H1 (cell line): ENCODE measurements around the gene KRTAP5-8. TPM values are rescaled to one million over a fixed set of nuclear protein-coding genes. Genes with fewer than 3 reads are reported as not detected.
"Not testable (repeated sequence)": the region's sequence is repeated elsewhere in the genome, so short reads cannot be mapped to it uniquely, and the experiment has no call there.

ENCODE experiments used
- CTCF ChIA-PET: fragments of 300-600 bp; sonication (Branson Sonifier 250); formaldehyde crosslinking; loops from one replicate; lab custom pipeline; 2021; ENCODE audit not compliant: partially characterized antibody; lab: Charles Lee
- POLR2A ChIA-PET: fragments of 300-600 bp; sonication (Branson Sonifier 250); formaldehyde crosslinking; loops from one replicate; lab custom pipeline; 2021; ENCODE audit warnings: inconsistent platforms; ENCODE audit not compliant: partially characterized antibody; lab: Charles Lee
- DNase-seq, 2 experiments: peaks; one replicate each; pipeline versions ENCODE4 v3.0.0 to v3.0.0-alpha.2; 2010 to 2022; ENCODE audit warnings: low spot score in 2 of 2, low read depth in 1 of 2, mixed read lengths in 1 of 2
- FAIRE-seq: peaks from 2 replicates; lab custom pipeline; 2011; peaks lifted over from hg19 to GRCh38; lab: Jason Lieb, UNC
- H2AFZ ChIP-seq: 2 replicates; pipeline ENCODE4 v1.8.1; 2012; ENCODE audit warnings: low read length, inconsistent platforms
- H2AK5ac ChIP-seq: 2 replicates; pipeline ENCODE4 v1.6.1; 2013; ENCODE audit warnings: low read depth, low read length
- H2BK120ac ChIP-seq: replicated peaks from 2 replicates; pipeline ENCODE3; 2013; ENCODE audit warnings: low read depth, low read length, inconsistent platforms
- H2BK12ac ChIP-seq: 2 replicates; pipeline ENCODE4 v1.6.1; 2013; ENCODE audit warnings: low read depth, low read length
- H2BK15ac ChIP-seq: 2 replicates; pipeline ENCODE4 v1.6.1; 2013; ENCODE audit warnings: low read length
- H2BK20ac ChIP-seq: 2 replicates; pipeline ENCODE4 v1.6.1; 2013; ENCODE audit warnings: low read length
- H2BK5ac ChIP-seq: 2 replicates; pipeline ENCODE4 v1.6.1; 2013; ENCODE audit warnings: low read depth, low read length
- H3K14ac ChIP-seq: 2 replicates; pipeline ENCODE4 v1.6.1; 2013; ENCODE audit warnings: inconsistent platforms; ENCODE audit not compliant: insufficient read length
- H3K18ac ChIP-seq: 2 replicates; pipeline ENCODE4 v1.6.1; 2013; ENCODE audit warnings: low read length; ENCODE audit errors: extremely low read depth
- H3K23ac ChIP-seq: 2 replicates; pipeline ENCODE4 v1.6.1; 2013; ENCODE audit warnings: inconsistent platforms; ENCODE audit not compliant: insufficient read length
- H3K23me2 ChIP-seq: 2 replicates; pipeline ENCODE4 v1.6.1; 2013; ENCODE audit warnings: low read depth, low read length
- H3K27ac ChIP-seq: 2 replicates; pipeline ENCODE4 v1.6.1; 2011; ENCODE audit warnings: low read depth, low read length, inconsistent platforms
- H3K27me3 ChIP-seq, 4 experiments: replicated peaks in 1 of 4; 1 replicate in 1 of 4; 2 replicates in 3 of 4; pipeline versions ENCODE4 v1.6.1 to v1.8.1; 2011 to 2013; ENCODE audit warnings: low read length in 3 of 4, mild to moderate bottlenecking in 3 of 4, inconsistent platforms in 2 of 4, mixed read lengths in 2 of 4, moderate library complexity in 1 of 4; ENCODE audit not compliant: control insufficient read depth in 3 of 4, insufficient read depth in 3 of 4; ENCODE audit errors: extremely low read depth in 1 of 4
- H3K36me3 ChIP-seq, 4 experiments: 2 replicates each; pipeline versions ENCODE4 v1.6.1 to v1.8.1; 2011 to 2013; ENCODE audit warnings: mild to moderate bottlenecking in 4 of 4, low read length in 3 of 4, moderate library complexity in 2 of 4, control low read depth in 1 of 4, inconsistent platforms in 1 of 4; ENCODE audit not compliant: insufficient read depth in 4 of 4, control insufficient read depth in 2 of 4
- H3K4ac ChIP-seq: replicated peaks from 2 replicates; pipeline ENCODE3; 2013; ENCODE audit warnings: low read length, low read depth, mixed read lengths, inconsistent platforms; ENCODE audit not compliant: insufficient read length
- H3K4me1 ChIP-seq, 4 experiments: replicated peaks in 1 of 4; 1 replicate in 1 of 4; 2 replicates in 3 of 4; pipeline versions ENCODE4 v1.6.1 to v1.8.1; 2011 to 2013; ENCODE audit warnings: low read length in 3 of 4, inconsistent platforms in 2 of 4, mixed read lengths in 1 of 4; ENCODE audit not compliant: insufficient read depth in 4 of 4, control insufficient read depth in 3 of 4
- H3K4me2 ChIP-seq, 2 experiments: 2 replicates each; pipeline versions ENCODE4 v1.6.1 to v1.8.1; 2011 to 2013; ENCODE audit warnings: low read depth in 2 of 2, low read length in 2 of 2, control low read depth in 1 of 2, inconsistent platforms in 1 of 2, mild to moderate bottlenecking in 1 of 2; ENCODE audit not compliant: insufficient read depth in 1 of 2
- H3K4me3 ChIP-seq, 4 experiments: fragments of 200-600, 300-600 bp in 1 of 4; sonication (generic), shearing (Covaris generic), sonication (Bioruptor Twin) in 1 of 4; 2 replicates each; pipeline versions ENCODE4 v1.5.1 to v1.8.1; 2011 to 2016; ENCODE audit warnings: low read length in 4 of 4, low read depth in 3 of 4, control low read depth in 2 of 4, inconsistent platforms in 2 of 4, mild to moderate bottlenecking in 2 of 4, mixed read lengths in 1 of 4, moderate library complexity in 1 of 4; ENCODE audit not compliant: insufficient read depth in 2 of 4; ENCODE audit errors: extremely low read depth in 1 of 4
- H3K56ac ChIP-seq: replicated peaks from 2 replicates; pipeline ENCODE3; 2013; ENCODE audit warnings: low read depth, mild to moderate bottlenecking, mixed read lengths, low read length, inconsistent platforms; ENCODE audit not compliant: insufficient read length
- H3K79me1 ChIP-seq: 2 replicates; pipeline ENCODE4 v1.6.1; 2013; ENCODE audit warnings: low read depth, low read length, control low read depth
- H3K79me2 ChIP-seq, 2 experiments: 2 replicates each; pipeline versions ENCODE4 v1.6.1 to v1.8.1; 2012 to 2013; ENCODE audit warnings: low read length in 2 of 2, mild to moderate bottlenecking in 2 of 2, inconsistent platforms in 1 of 2; ENCODE audit not compliant: insufficient read depth in 2 of 2, control insufficient read depth in 1 of 2
- H3K9ac ChIP-seq, 4 experiments: replicated peaks in 1 of 4; 1 replicate in 1 of 4; 2 replicates in 3 of 4; pipeline versions ENCODE4 v1.6.1 to v1.8.1; 2011 to 2013; ENCODE audit warnings: low read depth in 3 of 4, low read length in 3 of 4, control low read depth in 2 of 4, mild to moderate bottlenecking in 2 of 4, moderate library complexity in 2 of 4, inconsistent platforms in 1 of 4; ENCODE audit errors: extremely low read depth in 1 of 4
- H3K9me3 ChIP-seq, 2 experiments: 2 replicates each; pipeline versions ENCODE4 v1.6.1 to v1.8.1; 2012 to 2013; ENCODE audit warnings: mild to moderate bottlenecking in 2 of 2, moderate library complexity in 2 of 2, control low read depth in 1 of 2, inconsistent platforms in 1 of 2, low read depth in 1 of 2, low read length in 1 of 2, mixed read lengths in 1 of 2; ENCODE audit not compliant: insufficient read depth in 2 of 2
- H4K20me1 ChIP-seq, 2 experiments: replicated peaks in 1 of 2; 2 replicates each; pipeline versions ENCODE3 to v1.8.1; 2011 to 2013; ENCODE audit warnings: inconsistent platforms in 2 of 2, low read length in 2 of 2, mild to moderate bottlenecking in 1 of 2; ENCODE audit not compliant: insufficient read depth in 2 of 2, control insufficient read depth in 1 of 2
- H4K5ac ChIP-seq: 2 replicates; pipeline ENCODE4 v1.6.1; 2013; ENCODE audit warnings: low read length, low read depth, mixed read lengths, inconsistent platforms; ENCODE audit not compliant: insufficient read length
- H4K8ac ChIP-seq: 2 replicates; pipeline ENCODE4 v1.8.0; 2013; ENCODE audit warnings: mild to moderate bottlenecking, moderate library complexity, low read length, inconsistent platforms; ENCODE audit not compliant: insufficient read depth; ENCODE audit errors: extremely low read depth
- H4K91ac ChIP-seq: replicated peaks from 2 replicates; pipeline ENCODE3; 2013; ENCODE audit warnings: low read length, mixed read lengths, inconsistent platforms; ENCODE audit not compliant: insufficient read length
- WGBS, 2 experiments: shearing (Covaris generic) in 1 of 2; methylation state at CpG; one replicate each; pipeline versions ENCODE4 v1.1.6 to v1.1.7; 2013 to 2015; ENCODE audit warnings: low lambda C conversion rate in 2 of 2, mixed read lengths in 2 of 2, inconsistent platforms in 1 of 2, low coverage in 1 of 2, missing lambda C conversion rate in 1 of 2; ENCODE audit not compliant: insufficient replicate concordance in 2 of 2, insufficient coverage in 1 of 2, insufficient read length in 1 of 2; ENCODE audit errors: extremely low coverage in 1 of 2, missing lambda C conversion rate in 1 of 2; 5-methylcytosine and 5-hydroxymethylcytosine counted together
- polyA plus RNA-seq, 7 experiments: library from polyadenylated mRNA; depleted of rRNA in 3 of 7; stranded (reverse) in 5 of 7; unstranded in 2 of 7; fragments of >200 nt in 5 of 7; fragments of 200-250 nt in 2 of 7; gene quantifications; 1 replicate in 5 of 7; 2 replicates in 1 of 7; 4 replicates in 1 of 7; pipeline versions ENCODE4 v1.2.1 to v1.2.3, GENCODE V29; 2011 to 2013; ENCODE audit warnings: missing spikeins in 2 of 7, mixed read lengths in 2 of 7
- total RNA-seq: library from RNA; stranded (reverse); fragmentation: NEBNext Ultra II Directional; extraction: Animal tissue kit (Norgen Biotek cat#: 25700); gene quantifications from 2 replicates; pipeline ENCODE4 v1.2.1, GENCODE V29; 2021
- TF ChIP-seq, protein P1 (sequence below): IDR thresholded peaks from 2 replicates; pipeline ENCODE4 v1.6.1; 2012; ENCODE audit warnings: low read length, inconsistent platforms
- TF ChIP-seq, protein P2 (sequence below), 3 experiments: IDR thresholded peaks; 1 replicate in 2 of 3; 2 replicates in 1 of 3; pipeline versions ENCODE4 v1.5.1 to v1.6.1; 2011; ENCODE audit warnings: low read length in 3 of 3, mild to moderate bottlenecking in 3 of 3, inconsistent platforms in 2 of 3, low read depth in 1 of 3, moderate library complexity in 1 of 3; ENCODE audit not compliant: insufficient read depth in 1 of 3; ENCODE audit errors: control extremely low read depth in 1 of 3

The KRTAP5-8 gene
- total and polyA plus RNA-seq, 2 of the 8 experiments (the other 6 are each of a cell fraction or from before 2014, with no cell fraction given): not detected

DNA sequence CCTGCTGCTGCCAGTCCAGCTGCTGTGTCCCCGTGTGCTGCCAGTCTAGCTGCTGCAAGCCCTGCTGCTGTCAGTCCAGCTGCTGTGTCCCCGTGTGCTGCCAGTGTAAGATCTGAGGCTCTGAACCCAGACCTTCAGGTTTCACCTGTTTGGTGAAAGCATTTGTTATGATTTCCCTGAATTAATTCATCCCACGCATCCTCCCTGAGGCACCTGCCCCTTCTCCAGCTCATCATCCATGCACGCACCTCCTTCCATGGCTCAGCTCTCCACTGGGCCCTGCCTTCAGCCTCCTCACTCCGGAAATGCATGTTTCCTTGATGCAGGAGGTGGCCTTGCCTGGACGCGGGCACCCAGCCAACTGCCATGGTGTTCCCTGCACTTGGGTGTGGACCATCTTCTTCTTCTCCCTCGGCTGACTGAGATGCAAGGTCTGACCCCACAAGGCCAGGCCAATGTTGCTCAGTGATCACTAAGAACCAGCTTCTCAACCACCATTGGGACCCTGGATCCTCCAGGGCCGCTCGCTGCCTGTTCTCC is 28.3 kb downstream of the KRTAP5-8 start (continued):
- TF ChIP-seq, protein P1, sequence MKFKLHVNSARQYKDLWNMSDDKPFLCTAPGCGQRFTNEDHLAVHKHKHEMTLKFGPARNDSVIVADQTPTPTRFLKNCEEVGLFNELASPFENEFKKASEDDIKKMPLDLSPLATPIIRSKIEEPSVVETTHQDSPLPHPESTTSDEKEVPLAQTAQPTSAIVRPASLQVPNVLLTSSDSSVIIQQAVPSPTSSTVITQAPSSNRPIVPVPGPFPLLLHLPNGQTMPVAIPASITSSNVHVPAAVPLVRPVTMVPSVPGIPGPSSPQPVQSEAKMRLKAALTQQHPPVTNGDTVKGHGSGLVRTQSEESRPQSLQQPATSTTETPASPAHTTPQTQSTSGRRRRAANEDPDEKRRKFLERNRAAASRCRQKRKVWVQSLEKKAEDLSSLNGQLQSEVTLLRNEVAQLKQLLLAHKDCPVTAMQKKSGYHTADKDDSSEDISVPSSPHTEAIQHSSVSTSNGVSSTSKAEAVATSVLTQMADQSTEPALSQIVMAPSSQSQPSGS: no peak
- TF ChIP-seq, protein P2, sequence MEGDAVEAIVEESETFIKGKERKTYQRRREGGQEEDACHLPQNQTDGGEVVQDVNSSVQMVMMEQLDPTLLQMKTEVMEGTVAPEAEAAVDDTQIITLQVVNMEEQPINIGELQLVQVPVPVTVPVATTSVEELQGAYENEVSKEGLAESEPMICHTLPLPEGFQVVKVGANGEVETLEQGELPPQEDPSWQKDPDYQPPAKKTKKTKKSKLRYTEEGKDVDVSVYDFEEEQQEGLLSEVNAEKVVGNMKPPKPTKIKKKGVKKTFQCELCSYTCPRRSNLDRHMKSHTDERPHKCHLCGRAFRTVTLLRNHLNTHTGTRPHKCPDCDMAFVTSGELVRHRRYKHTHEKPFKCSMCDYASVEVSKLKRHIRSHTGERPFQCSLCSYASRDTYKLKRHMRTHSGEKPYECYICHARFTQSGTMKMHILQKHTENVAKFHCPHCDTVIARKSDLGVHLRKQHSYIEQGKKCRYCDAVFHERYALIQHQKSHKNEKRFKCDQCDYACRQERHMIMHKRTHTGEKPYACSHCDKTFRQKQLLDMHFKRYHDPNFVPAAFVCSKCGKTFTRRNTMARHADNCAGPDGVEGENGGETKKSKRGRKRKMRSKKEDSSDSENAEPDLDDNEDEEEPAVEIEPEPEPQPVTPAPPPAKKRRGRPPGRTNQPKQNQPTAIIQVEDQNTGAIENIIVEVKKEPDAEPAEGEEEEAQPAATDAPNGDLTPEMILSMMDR (IDR thresholded peaks at IDR 0.05; ENCODE audit: control extremely low read depth in 1 of 3, insufficient read depth in 1 of 3, low read depth in 1 of 3, low read length in 3 of 3): no peak

DNA sequence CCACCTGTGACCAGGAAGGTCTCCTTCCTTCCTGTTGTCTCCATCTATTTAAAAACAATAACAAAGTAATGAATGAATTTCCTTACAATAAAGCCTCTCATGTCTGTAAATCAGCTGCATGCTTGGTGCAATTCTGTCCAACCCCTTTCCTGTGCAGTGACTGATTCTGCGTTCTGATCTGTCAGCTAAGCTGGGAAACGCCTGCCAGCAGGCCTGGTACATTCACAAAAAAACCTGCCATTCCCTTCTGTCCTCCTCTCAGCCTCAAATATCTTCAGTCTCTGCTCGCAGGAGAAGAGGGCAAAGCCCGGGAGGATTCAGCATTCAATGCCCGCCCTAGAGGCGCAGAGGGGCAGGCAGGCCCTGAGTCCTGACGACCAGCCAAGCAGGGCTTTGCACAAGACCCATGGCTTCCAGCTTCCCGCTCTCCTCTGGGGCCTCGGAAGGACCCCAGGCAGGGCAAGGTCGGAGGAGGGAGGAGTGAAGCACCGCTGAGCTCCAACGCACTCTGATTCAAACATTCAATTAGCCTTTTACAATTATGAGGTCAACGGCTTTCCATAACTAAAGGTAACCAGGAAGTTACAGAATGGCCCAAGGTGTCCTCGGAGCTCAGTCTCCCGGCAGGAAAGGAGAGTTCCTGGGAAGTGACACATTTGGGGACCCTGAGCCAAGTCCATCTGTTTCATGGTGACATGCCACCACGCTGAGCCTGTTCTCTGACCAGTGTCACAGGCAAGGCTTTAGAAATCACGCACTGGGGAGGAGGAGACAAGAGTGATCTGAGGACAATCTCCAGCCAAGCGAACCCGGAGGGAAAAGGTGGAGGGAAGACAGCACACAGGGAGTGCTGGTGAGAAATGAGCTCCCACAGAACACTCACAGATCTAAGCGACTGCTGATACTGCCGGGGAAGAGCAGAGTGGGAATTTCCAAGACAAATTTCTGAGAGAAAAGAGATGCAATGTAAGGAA is 29.1 kb downstream of the KRTAP5-8 start:
- H3K9me3 ChIP-seq, H3K4me1 ChIP-seq, H3K36me3 ChIP-seq, H3K27me3 ChIP-seq, H3K14ac ChIP-seq, H3K79me1 ChIP-seq, H3K27ac ChIP-seq, H4K20me1 ChIP-seq, H2BK5ac ChIP-seq, H3K79me2 ChIP-seq, H3K4me2 ChIP-seq, DNase-seq, H3K9ac ChIP-seq, H3K4ac ChIP-seq, H3K56ac ChIP-seq, H2BK20ac ChIP-seq, FAIRE-seq, H3K18ac ChIP-seq, H4K91ac ChIP-seq, H2BK15ac ChIP-seq, H3K23ac ChIP-seq, H4K5ac ChIP-seq, H2AFZ ChIP-seq, H4K8ac ChIP-seq, H2BK120ac ChIP-seq, H3K4me3 ChIP-seq, H3K23me2 ChIP-seq, POLR2A ChIA-PET: not testable (repeated sequence)
- H2BK12ac ChIP-seq: peak overlapping the region; percentile 68; the same call in 1 of the 2 replicates
- 59% methylated on average over 14 of the region's 21 CpGs; no CpG with 5 or more reads in 1 of the 2 experiments for WGBS, 2 experiments
- CTCF ChIA-PET: interaction anchor here (0.6 to 2.6 kb wide), 3 partner anchors 13 to 1344 kb away, joined by 3 to 6 read pairs (median 3); no protein-coding TSS in a partner anchor
- H2AK5ac ChIP-seq: 0 out of 2 replicates have a peak overlapping the region, but pooled peaks have one; percentile 46
